ENCODE data around the gene CHAD. TPM values are rescaled to one million over a fixed set of nuclear protein-coding genes. Genes with fewer than 3 reads are reported as not detected.
"Not testable (repeated sequence)": the region's sequence is repeated elsewhere in the genome, so short reads cannot be mapped to it uniquely, and the experiment has no call there.

The CHAD gene
- total RNA-seq, 2 donors from 2014 or later = 0.51 to 1.6 TPM

DNA sequence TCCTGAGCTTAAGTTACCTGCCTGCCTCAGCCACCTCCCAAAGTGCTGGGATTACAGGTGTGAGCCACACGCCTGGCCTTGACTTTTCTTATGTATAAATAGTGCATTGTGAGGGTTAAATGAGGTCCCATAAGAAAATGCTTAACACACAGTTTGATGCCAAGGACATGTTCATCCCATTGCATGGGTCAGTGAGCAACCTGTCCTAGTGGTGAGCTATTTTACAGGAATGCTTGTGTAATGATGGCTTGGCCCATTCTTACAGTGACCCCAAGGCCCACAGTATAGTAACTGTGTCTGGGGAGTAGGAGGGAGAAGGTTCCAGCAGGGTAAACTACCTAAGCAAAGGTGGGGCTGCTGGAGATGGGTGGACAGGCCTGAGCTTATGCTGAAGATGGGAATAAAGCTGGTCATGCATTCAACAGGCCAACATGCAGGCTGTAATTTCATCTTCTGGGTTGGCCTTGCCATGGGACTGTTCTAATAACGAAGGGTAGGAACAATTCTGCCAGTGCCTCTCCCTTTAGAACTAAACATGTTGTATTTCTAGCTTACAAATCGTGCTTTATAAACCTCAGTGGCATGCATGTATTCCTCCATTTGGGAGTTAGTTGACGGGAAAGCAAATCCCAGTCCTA is 36.4 kb downstream of the CHAD start:
- no peak overlapping the region for H3K27ac ChIP-seq
- H3K4me3 ChIP-seq = no peak overlapping the region
- TF ChIP-seq POLR2A (IDR thresholded peaks at IDR 0.05) = no peak
- no peak for TF ChIP-seq POLR2AphosphoS5 (IDR thresholded peaks at IDR 0.05)
- TF ChIP-seq, protein P1, sequence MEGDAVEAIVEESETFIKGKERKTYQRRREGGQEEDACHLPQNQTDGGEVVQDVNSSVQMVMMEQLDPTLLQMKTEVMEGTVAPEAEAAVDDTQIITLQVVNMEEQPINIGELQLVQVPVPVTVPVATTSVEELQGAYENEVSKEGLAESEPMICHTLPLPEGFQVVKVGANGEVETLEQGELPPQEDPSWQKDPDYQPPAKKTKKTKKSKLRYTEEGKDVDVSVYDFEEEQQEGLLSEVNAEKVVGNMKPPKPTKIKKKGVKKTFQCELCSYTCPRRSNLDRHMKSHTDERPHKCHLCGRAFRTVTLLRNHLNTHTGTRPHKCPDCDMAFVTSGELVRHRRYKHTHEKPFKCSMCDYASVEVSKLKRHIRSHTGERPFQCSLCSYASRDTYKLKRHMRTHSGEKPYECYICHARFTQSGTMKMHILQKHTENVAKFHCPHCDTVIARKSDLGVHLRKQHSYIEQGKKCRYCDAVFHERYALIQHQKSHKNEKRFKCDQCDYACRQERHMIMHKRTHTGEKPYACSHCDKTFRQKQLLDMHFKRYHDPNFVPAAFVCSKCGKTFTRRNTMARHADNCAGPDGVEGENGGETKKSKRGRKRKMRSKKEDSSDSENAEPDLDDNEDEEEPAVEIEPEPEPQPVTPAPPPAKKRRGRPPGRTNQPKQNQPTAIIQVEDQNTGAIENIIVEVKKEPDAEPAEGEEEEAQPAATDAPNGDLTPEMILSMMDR (IDR thresholded peaks at IDR 0.05) = no peak
- H3K36me3 ChIP-seq = no peaks in the 10 kb centered on the region
- peaks cover 6% of the 10 kb centered on the region for H3K4me1 ChIP-seq (replicated peaks)
- intact Hi-C loops (cut with DNase I) = no loop called here
- H3K9me3 ChIP-seq = no peaks in the 10 kb centered on the region
- 95% methylated on average over 4 of the region's 4 CpGs for WGBS
- H3K27me3 ChIP-seq (replicated peaks; ENCODE audit: insufficient read depth) = no peaks in the 10 kb centered on the region
- DNase-seq (ENCODE audit: low spot score) = no peak

DNA sequence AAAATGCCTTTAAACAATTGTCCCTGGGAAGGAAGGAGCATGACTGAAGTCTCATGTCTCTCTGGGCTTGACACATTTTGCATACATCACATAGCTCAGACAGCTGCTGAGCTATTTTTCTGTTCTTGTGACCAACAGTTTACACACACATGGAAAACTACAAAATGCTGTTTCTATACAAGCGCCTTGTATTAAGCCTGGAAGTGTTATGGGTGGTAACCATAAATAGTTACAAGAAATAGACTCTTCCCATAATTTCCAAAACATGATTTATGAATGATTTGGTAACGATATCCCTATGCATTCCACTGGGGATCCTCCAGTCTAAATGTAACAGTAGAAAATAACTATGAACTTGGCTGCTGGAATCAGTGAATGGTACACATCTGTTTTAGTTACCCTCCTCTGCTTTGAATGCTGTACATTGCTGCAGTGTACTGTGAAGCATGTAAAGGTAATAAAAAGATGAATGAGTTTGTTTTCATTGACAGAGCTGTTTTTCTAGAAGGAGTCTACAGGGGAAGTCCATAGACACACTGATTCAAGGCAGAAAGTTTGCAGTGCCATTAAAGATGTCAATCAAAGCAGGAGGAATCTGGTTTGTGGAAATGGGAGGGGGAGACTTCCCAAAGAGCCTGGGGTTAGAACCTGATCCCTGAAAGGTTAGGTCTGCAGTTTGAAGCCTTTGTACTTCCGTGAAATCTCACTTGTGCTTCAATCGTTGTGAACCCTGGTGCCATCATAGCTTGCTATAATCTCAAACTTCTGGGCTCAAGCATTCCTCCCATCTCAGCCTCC is 37.7 kb downstream of the CHAD start:
- DNase-seq (ENCODE audit: low spot score) = no peak
- peak overlapping the region in 1 of 2 donors; percentile 91 for H3K27ac ChIP-seq
- H3K36me3 ChIP-seq = no peaks in the 10 kb centered on the region
- TF ChIP-seq, protein P1 (IDR thresholded peaks at IDR 0.05) = no peak
- TF ChIP-seq POLR2A (IDR thresholded peaks at IDR 0.05) = no peak
- H3K27me3 ChIP-seq (replicated peaks; ENCODE audit: insufficient read depth) = no peaks in the 10 kb centered on the region
- peaks cover 7% of the 10 kb centered on the region for H3K4me1 ChIP-seq (replicated peaks)
- H3K9me3 ChIP-seq = no peaks in the 10 kb centered on the region
- WGBS = 30% methylated on average over 4 of the region's 4 CpGs
- no peak overlapping the region for H3K4me3 ChIP-seq
- intact Hi-C loops (cut with DNase I) = no loop called here

DNA sequence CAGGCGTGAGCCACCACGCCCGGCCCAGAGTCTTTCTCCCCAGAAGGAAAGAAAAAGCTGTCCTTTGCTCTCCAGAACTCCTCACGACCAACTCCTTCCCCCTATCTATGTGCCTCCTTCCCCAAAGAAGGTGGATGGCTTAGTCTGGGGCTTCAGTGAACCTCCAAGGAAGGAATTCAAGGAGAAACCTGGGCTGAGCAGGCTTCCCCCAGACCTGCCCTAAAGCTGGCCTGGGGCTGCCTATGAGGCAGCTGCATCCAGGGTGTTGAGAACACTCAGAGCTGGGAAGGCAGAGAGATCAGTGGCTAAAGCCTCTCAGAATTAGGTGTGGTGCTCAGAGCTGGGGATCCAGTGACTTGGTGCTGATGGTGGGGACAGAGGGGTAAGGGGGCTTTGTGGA is 38.9 kb downstream of the CHAD start:
- WGBS = 86% methylated on average over 4 of the region's 4 CpGs
- Histone ChIP-seq H3K9me3 (no peaks in the 10 kb centered on the region), H3K4me3 (no peak overlapping the region), H3K27ac (peak overlapping the region; percentile 81 to 91), H3K27me3 (replicated peaks; ENCODE audit: insufficient read depth) (no peaks in the 10 kb centered on the region), H3K4me1 (replicated peaks) (peaks cover 7% of the 10 kb centered on the region), H3K36me3 (no peaks in the 10 kb centered on the region)
- TF ChIP-seq POLR2AphosphoS5 (IDR thresholded peaks at IDR 0.05) (no peak), POLR2A (IDR thresholded peaks at IDR 0.05) (no peak)
- TF ChIP-seq, protein P1 (IDR thresholded peaks at IDR 0.05) = no peak
- intact Hi-C loops (cut with DNase I) = no loop called here
- no peak for DNase-seq (ENCODE audit: low spot score)

DNA sequence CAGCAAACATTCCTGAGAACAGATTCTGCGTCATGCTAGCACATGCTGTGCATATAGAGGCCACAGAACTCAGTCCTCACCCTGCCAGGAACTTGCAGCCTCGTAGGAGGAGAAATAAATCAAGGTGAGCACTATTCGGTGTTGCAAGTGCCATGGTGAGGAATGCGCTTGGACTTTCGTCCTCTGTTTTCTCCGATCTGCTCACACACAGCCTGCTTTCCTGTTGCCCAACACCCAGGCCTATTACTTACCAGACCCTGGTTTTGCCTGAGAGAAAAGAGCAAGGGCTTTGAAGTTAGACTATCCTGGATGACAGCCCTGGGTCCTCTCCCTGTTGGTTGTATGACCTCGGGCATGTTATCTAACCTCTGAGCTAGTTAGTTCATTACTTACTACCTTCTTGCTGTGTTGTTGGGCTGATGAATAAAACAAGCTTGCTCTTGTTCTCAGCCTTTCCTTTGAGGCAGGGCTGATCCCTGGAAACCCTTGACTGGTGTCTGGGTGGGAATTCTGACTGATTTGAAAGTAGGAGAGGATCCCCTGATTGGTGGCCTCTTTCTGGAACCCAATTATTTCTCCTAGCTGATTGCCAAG is 39.8 kb downstream of the CHAD start:
- H3K4me1 ChIP-seq (replicated peaks) = peaks cover 7% of the 10 kb centered on the region

DNA sequence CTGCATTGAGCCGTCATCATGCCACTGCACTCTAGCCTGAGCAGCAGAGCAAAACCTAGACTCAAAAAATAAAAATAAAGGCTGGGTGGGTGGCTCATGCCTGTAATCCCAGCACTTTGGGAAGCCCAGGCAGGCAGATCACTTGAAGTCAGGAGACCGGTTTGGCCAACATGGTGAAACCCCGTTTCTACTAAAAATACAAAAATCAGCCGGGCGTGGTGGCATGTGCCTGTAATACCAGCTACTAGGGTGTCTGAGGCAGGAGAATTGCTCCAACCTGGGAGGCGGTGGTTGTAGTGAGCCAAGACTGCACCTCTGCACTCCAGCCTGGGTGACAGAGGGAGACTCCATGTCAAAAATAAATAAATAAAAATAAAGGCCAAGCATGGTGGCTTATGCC is 40.6 kb downstream of the CHAD start:
- DNase-seq (ENCODE audit: low spot score); H3K9me3 ChIP-seq; H3K36me3 ChIP-seq; H3K27me3 ChIP-seq (replicated peaks; ENCODE audit: insufficient read depth); intact Hi-C loops (cut with DNase I); H3K4me3 ChIP-seq; H3K4me1 ChIP-seq (replicated peaks): not testable (repeated sequence)
- H3K27ac ChIP-seq = peak overlapping the region; percentile 81 to 91
- whole genome bisulfite sequencing = 78% methylated on average over 6 of the region's 6 CpGs

More for the DNA sequence above, 39.8 kb downstream of the CHAD start:
- Histone ChIP-seq H3K36me3 (no peaks in the 10 kb centered on the region), H3K27me3 (replicated peaks; ENCODE audit: insufficient read depth) (no peaks in the 10 kb centered on the region), H3K27ac (peak overlapping the region; percentile 81 to 91), H3K4me3 (no peak overlapping the region), H3K9me3 (no peaks in the 10 kb centered on the region)
- TF ChIP-seq POLR2A (IDR thresholded peaks at IDR 0.05) (peak; percentile 17), POLR2AphosphoS5 (IDR thresholded peaks at IDR 0.05) (peak; percentile 93)
- TF ChIP-seq, protein P1 (IDR thresholded peaks at IDR 0.05) = no peak
- intact Hi-C loops (cut with DNase I) = no loop called here
- WGBS = 37% methylated on average over 7 of the region's 7 CpGs
- DNase-seq (ENCODE audit: low spot score) = peak; percentile 82

Measured in prostate gland (tissue), 2 donors.